SK-N-SH treated with all-trans-retinoic acid at 6 μM for 48 hours (cell line): ENCODE data around the gene ATP5F1D.

Experiments
- ATAC-seq: fragments of 200-7000 bp; cut with Tn5 transposase; 3 replicates; pipeline ENCODE4 v1.9.1; 2020; ENCODE audit warnings: mild to moderate bottlenecking, moderate library complexity
- ARNTL ChIP-seq: fragments of 450-650 bp; formaldehyde crosslinking; IDR thresholded peaks from 2 replicates; pipeline ENCODE4 v1.5.0; 2020; ENCODE audit warnings: low read depth, mild to moderate bottlenecking, moderate library complexity, borderline replicate concordance
- BACH2 ChIP-seq: fragments of 250-450 bp; sonication (Bioruptor Pico); IDR thresholded peaks from 2 replicates; pipeline ENCODE4 v1.9.0; 2021; ENCODE audit warnings: mild to moderate bottlenecking, borderline replicate concordance
- CSDC2 ChIP-seq: fragments of 250-450 bp; sonication (Bioruptor Pico); IDR thresholded peaks from 2 replicates; pipeline ENCODE4 v1.5.0; 2020; ENCODE audit warnings: mild to moderate bottlenecking, moderate library complexity
- CSRNP3 ChIP-seq: fragments of 250-450 bp; sonication (Bioruptor Pico); IDR thresholded peaks from 2 replicates; pipeline ENCODE4 v1.5.1; 2021; ENCODE audit warnings: mild to moderate bottlenecking, moderate library complexity
- ESRRG ChIP-seq: fragments of 250-450 bp; sonication (Bioruptor Pico); IDR thresholded peaks from 2 replicates; pipeline ENCODE4 v1.6.1; 2021; ENCODE audit warnings: mild to moderate bottlenecking
- GLIS3 ChIP-seq: fragments of 250-450 bp; sonication (Bioruptor Pico); IDR thresholded peaks from 2 replicates; pipeline ENCODE4 v1.5.0; 2020; ENCODE audit warnings: mild to moderate bottlenecking, moderate library complexity
- ISL1 ChIP-seq: fragments of 250-450 bp; sonication (Bioruptor Pico); IDR thresholded peaks from 2 replicates; pipeline ENCODE4 v2.1.2; 2022; ENCODE audit warnings: mild to moderate bottlenecking, moderate library complexity
- OSR1 ChIP-seq: fragments of 250-450 bp; sonication (Bioruptor Pico); IDR thresholded peaks from 2 replicates; pipeline ENCODE4 v1.8.0; 2022; ENCODE audit warnings: moderate library complexity, mild to moderate bottlenecking, inconsistent platforms
- PPARA ChIP-seq: fragments of 250-450 bp; sonication (Bioruptor Pico); IDR thresholded peaks from 2 replicates; pipeline ENCODE4 v1.5.0; 2020; ENCODE audit warnings: mild to moderate bottlenecking, borderline replicate concordance
- RARB ChIP-seq: fragments of 250-450 bp; sonication (Bioruptor Pico); IDR thresholded peaks from 2 replicates; pipeline ENCODE4 v1.8.0; 2021; ENCODE audit warnings: mild to moderate bottlenecking, moderate library complexity
- TOX ChIP-seq: fragments of 250-450 bp; sonication (Bioruptor Pico); IDR thresholded peaks from 2 replicates; pipeline ENCODE4 v1.8.0; 2021; ENCODE audit warnings: mild to moderate bottlenecking, moderate library complexity, borderline replicate concordance
- TSHZ2 ChIP-seq: fragments of 250-450 bp; sonication (Bioruptor Pico); IDR thresholded peaks from 2 replicates; pipeline ENCODE4 v1.5.0; 2020; ENCODE audit warnings: mild to moderate bottlenecking, moderate library complexity
- ZC3H10 ChIP-seq: fragments of 250-450 bp; sonication (Bioruptor Pico); IDR thresholded peaks from 2 replicates; pipeline ENCODE4 v1.5.1; 2021; ENCODE audit warnings: mild to moderate bottlenecking, moderate library complexity
- ZFP3 ChIP-seq: fragments of 250-450 bp; sonication (Bioruptor Pico); IDR thresholded peaks from 2 replicates; pipeline ENCODE4 v1.5.0; 2020; ENCODE audit warnings: mild to moderate bottlenecking, moderate library complexity
- ZFP30 ChIP-seq: fragments of 450-650 bp; formaldehyde crosslinking; IDR thresholded peaks from 2 replicates; pipeline ENCODE4 v1.5.0; 2022; ENCODE audit warnings: mild to moderate bottlenecking, moderate library complexity
- ZNF565 ChIP-seq: fragments of 450-650 bp; formaldehyde crosslinking; conservative IDR thresholded peaks from 2 replicates; pipeline ENCODE4 v1.5.0; 2020; ENCODE audit warnings: low read depth, mild to moderate bottlenecking, moderate library complexity
- ZNF70 ChIP-seq: fragments of 450-650 bp; formaldehyde crosslinking; IDR thresholded peaks from 2 replicates; pipeline ENCODE4 v1.5.0; 2020; ENCODE audit warnings: mild to moderate bottlenecking, moderate library complexity
- ZNF8 ChIP-seq: fragments of 450-650 bp; formaldehyde crosslinking; IDR thresholded peaks from 2 replicates; pipeline ENCODE4 v1.5.0; 2020; ENCODE audit warnings: mild to moderate bottlenecking, moderate library complexity
- TF ChIP-seq, protein P1 (sequence below): fragments of 250-450 bp; sonication (Bioruptor Pico); IDR thresholded peaks from 2 replicates; pipeline ENCODE4 v1.8.0; 2021; ENCODE audit warnings: low read depth, mild to moderate bottlenecking, moderate library complexity, borderline replicate concordance

The ATP5F1D gene

GRCh38 chr19:1282588-1283206 lies 41.1 kb downstream of the ATP5F1D start:
- no peak for TF ChIP-seq CSRNP3 (CRISPR knock-in tag)
- no peak for TF ChIP-seq ISL1 (CRISPR knock-in tag)
- TF ChIP-seq ZFP3 (CRISPR knock-in tag): no peak
- TF ChIP-seq RARB: no peak
- TF ChIP-seq ARNTL (CRISPR knock-in tag): no peak
- TF ChIP-seq BACH2 (CRISPR knock-in tag): no peak
- TF ChIP-seq, protein P1, sequence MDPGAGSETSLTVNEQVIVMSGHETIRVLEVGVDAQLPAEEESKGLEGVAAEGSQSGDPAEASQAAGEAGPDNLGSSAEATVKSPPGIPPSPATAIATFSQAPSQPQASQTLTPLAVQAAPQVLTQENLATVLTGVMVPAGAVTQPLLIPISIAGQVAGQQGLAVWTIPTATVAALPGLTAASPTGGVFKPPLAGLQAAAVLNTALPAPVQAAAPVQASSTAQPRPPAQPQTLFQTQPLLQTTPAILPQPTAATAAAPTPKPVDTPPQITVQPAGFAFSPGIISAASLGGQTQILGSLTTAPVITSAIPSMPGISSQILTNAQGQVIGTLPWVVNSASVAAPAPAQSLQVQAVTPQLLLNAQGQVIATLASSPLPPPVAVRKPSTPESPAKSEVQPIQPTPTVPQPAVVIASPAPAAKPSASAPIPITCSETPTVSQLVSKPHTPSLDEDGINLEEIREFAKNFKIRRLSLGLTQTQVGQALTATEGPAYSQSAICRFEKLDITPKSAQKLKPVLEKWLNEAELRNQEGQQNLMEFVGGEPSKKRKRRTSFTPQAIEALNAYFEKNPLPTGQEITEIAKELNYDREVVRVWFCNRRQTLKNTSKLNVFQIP (CRISPR knock-in tag): no peak
- TF ChIP-seq ZFP30: no peak
- TF ChIP-seq OSR1 (CRISPR knock-in tag): no peak
- TF ChIP-seq ZNF565: no peak
- TF ChIP-seq ESRRG: no peak
- no peak for TF ChIP-seq TOX (CRISPR knock-in tag)
- no peak for TF ChIP-seq TSHZ2 (CRISPR knock-in tag)
- TF ChIP-seq ZC3H10 (CRISPR knock-in tag): no peak
- no peak for ATAC-seq

DNA sequence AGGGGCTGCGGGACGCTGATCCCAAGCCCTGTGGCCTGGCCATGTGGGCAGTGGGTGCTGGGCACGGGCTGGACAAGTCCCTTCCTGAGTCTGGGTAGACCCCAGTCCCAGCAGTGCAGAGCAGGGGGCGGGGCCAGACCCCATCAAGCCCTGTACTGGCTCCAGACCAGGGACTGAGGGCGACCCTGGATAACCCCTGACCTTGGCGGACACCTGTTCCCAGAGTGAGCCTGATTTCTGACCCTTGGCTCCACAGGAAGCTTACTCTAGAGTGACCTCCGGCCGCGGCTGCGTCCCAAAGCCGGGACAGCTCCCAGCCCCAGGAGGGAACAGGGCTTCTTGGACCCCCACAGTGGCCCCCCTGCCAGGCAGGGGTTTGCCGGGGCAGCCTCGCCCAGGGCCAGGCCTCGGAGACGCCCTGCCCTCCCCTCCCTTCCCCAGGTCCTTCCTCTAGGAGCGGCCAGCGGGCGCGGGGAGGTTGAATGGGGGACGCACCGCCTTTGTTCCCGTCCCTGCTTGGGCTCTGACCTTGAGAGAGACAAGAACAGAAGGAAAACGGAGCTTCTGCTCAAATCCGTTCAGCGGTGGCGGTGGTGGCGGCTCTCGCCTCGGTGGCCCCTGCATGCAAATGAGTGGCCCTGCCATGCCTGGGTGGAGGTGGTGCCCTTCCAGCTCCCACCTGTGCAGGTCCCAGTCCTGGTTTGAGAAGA lies 41.8 kb downstream of the ATP5F1D start:
- no peak for ATAC-seq
- TF ChIP-seq BACH2 (CRISPR knock-in tag) (no peak), CSDC2 (CRISPR knock-in tag) (no peak), GLIS3 (CRISPR knock-in tag) (no peak), PPARA (no peak), ZNF565 (no peak)

DNA sequence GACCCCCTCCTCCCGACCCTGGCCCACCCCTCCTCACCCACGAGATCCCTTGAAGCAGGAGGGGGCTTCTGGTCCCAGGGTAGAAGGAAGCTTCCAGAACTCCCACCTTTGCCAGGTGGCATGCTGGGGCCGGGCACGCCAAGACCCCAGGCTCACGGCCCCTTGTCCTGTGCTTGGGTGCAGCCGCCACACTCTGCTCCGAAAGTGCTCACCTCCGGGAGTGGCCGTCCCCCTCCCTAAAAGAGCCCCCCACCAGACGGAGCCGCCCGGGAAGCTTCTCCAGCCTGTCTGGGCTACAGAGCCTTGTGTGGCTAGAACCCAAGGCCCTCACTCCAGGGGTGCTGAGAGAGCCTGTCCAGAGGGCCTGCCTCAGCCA lies 42.4 kb downstream of the ATP5F1D start:
- TF ChIP-seq GLIS3 (CRISPR knock-in tag) (no peak), ESRRG (no peak), ZNF70 (CRISPR knock-in tag) (no peak), TSHZ2 (CRISPR knock-in tag) (no peak), ARNTL (CRISPR knock-in tag) (no peak), ISL1 (CRISPR knock-in tag) (no peak), ZNF8 (CRISPR knock-in tag) (no peak), OSR1 (CRISPR knock-in tag) (no peak), PPARA (no peak), TOX (CRISPR knock-in tag) (no peak), ZFP30 (no peak), CSRNP3 (CRISPR knock-in tag) (no peak), RARB (no peak), ZFP3 (CRISPR knock-in tag) (no peak)
- TF ChIP-seq, protein P1 (CRISPR knock-in tag): no peak
- no peak for ATAC-seq
